ENCODE data around the gene RNF220. TPM values are rescaled to one million over a fixed set of nuclear protein-coding genes. Genes with fewer than 3 reads are reported as not detected.

Gene RNF220
- total and polyA plus RNA-seq, 2 donors (not counting 3 experiments of a cell fraction or from before 2014, with no cell fraction given), result 62.7 to 66.6 TPM

GRCh38 chr1:44694863-44695478, 289.9 kb downstream of the RNF220 start:
- ChIA-PET CTCF (interaction anchor here (1.4 kb wide), 1 partner anchor 9 kb away, joined by 3 read pairs; no protein-coding TSS in a partner anchor), POLR2A (no interaction called here)
- H3K9me3 ChIP-seq (replicated peaks; ENCODE audit: control insufficient read depth, insufficient read depth, low read length), result no peaks in the 10 kb centered on the region
- no peak overlapping the region for H3K4me3 ChIP-seq (replicated peaks in 1 of 3; ENCODE audit: insufficient read depth in 1 of 3, low read depth in 1 of 3, low read length in 3 of 3)
- H2AFZ ChIP-seq (ENCODE audit: low read depth, low read length), result no peak overlapping the region
- no peaks in the 10 kb centered on the region for H3K79me2 ChIP-seq (ENCODE audit: control insufficient read depth, insufficient read depth, low read length)
- peaks cover 4 to 18% of the 10 kb centered on the region in 2 experiments for H3K27me3 ChIP-seq (ENCODE audit: control insufficient read depth in 2 of 2, insufficient read depth in 2 of 2, low read length in 2 of 2)
- no peak overlapping the region for H3K4me2 ChIP-seq (ENCODE audit: insufficient read depth, low read length)
- intact Hi-C loops (cut with micrococcal nuclease), result no loop called here
- DNase-seq (ENCODE audit: low read depth, low spot score) (no peak), FAIRE-seq (no peak)
- dilution Hi-C loops (cut with MboI; ENCODE audit: extremely low pct_ligation_motif_present, low sequenced_read_pairs), result no loop called here
- no TSS peak for BruUV-seq (replicated peaks)
- no peaks in the 10 kb centered on the region for H4K20me1 ChIP-seq (replicated peaks; ENCODE audit: control insufficient read depth, extremely low read depth, insufficient read depth, low read length)
- TF ChIP-seq GATA2 (IDR thresholded peaks at IDR 0.05; ENCODE audit: insufficient read depth, insufficient read length, low read depth, low read length), result no peak
- TF ChIP-seq, protein P1, sequence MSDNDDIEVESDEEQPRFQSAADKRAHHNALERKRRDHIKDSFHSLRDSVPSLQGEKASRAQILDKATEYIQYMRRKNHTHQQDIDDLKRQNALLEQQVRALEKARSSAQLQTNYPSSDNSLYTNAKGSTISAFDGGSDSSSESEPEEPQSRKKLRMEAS (IDR thresholded peaks at IDR 0.05; ENCODE audit: insufficient read depth, insufficient read length), result no peak
- TF ChIP-seq JUN (IDR thresholded peaks at IDR 0.05; ENCODE audit: borderline replicate concordance, insufficient read depth, insufficient read length, low read depth), result no peak
- TF ChIP-seq MYC (IDR thresholded peaks at IDR 0.05; ENCODE audit: low read depth, low read length), result no peak
- TF ChIP-seq POLR2AphosphoS5 (IDR thresholded peaks at IDR 0.05; ENCODE audit: insufficient read depth, low read depth, low read length), result no peak
- no peak for TF ChIP-seq EZH2 (IDR thresholded peaks at IDR 0.05; ENCODE audit: borderline replicate concordance, low read depth, low read length, severe bottlenecking)
- no peak for TF ChIP-seq POLR2A (IDR thresholded peaks at IDR 0.05; ENCODE audit: low read depth, low read length)
- no peak for TF ChIP-seq FOS (IDR thresholded peaks at IDR 0.05; ENCODE audit: borderline replicate concordance, insufficient read depth, low read length)
- TF ChIP-seq, protein P2, sequence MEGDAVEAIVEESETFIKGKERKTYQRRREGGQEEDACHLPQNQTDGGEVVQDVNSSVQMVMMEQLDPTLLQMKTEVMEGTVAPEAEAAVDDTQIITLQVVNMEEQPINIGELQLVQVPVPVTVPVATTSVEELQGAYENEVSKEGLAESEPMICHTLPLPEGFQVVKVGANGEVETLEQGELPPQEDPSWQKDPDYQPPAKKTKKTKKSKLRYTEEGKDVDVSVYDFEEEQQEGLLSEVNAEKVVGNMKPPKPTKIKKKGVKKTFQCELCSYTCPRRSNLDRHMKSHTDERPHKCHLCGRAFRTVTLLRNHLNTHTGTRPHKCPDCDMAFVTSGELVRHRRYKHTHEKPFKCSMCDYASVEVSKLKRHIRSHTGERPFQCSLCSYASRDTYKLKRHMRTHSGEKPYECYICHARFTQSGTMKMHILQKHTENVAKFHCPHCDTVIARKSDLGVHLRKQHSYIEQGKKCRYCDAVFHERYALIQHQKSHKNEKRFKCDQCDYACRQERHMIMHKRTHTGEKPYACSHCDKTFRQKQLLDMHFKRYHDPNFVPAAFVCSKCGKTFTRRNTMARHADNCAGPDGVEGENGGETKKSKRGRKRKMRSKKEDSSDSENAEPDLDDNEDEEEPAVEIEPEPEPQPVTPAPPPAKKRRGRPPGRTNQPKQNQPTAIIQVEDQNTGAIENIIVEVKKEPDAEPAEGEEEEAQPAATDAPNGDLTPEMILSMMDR (IDR thresholded peaks at IDR 0.05; ENCODE audit: extremely low read depth in 1 of 2, insufficient read depth in 1 of 2, low read depth in 1 of 2, low read length in 2 of 2), result no peak
- no peaks in the 10 kb centered on the region for H3K4me1 ChIP-seq (ENCODE audit: control insufficient read depth, extremely low read depth, insufficient read depth, low read length)
- no peaks in the 10 kb centered on the region for H3K9me1 ChIP-seq (replicated peaks; ENCODE audit: control insufficient read depth, extremely low read depth, insufficient read depth, low read length)
- H3K36me3 ChIP-seq (ENCODE audit: control insufficient read depth in 2 of 2, extremely low read depth in 1 of 2, insufficient read depth in 2 of 2, low read length in 2 of 2), result no peaks in the 10 kb centered on the region
- H3K27ac ChIP-seq (ENCODE audit: insufficient read depth, low read depth, low read length), result no peak overlapping the region
- H3K9ac ChIP-seq (replicated peaks; ENCODE audit: extremely low read depth, insufficient read depth, low read length), result no peak overlapping the region
